SH-SY5Y (cell line): Measurements from ENCODE around the gene PDCD1.

ENCODE experiments used
- GATA2 ChIP-seq: IDR thresholded peaks from 2 replicates; pipeline ENCODE4 v1.6.1; 2011; ENCODE audit warnings: mild to moderate bottlenecking, low read depth, low read length
- GATA3 ChIP-seq: IDR thresholded peaks from 2 replicates; pipeline ENCODE4 v1.6.1; 2011; ENCODE audit warnings: low read depth, mild to moderate bottlenecking, low read length, moderate library complexity

Gene PDCD1

GRCh38 chr2:241890524-241891235, 32.0 kb upstream of the PDCD1 start:
- TF ChIP-seq GATA2 (no peak), GATA3 (no peak)

- TF ChIP-seq GATA3 = no peak
- no peak for TF ChIP-seq GATA2
Measured at GRCh38 chr2:241888641-241889040, 29.9 kb upstream of the PDCD1 start.

DNA sequence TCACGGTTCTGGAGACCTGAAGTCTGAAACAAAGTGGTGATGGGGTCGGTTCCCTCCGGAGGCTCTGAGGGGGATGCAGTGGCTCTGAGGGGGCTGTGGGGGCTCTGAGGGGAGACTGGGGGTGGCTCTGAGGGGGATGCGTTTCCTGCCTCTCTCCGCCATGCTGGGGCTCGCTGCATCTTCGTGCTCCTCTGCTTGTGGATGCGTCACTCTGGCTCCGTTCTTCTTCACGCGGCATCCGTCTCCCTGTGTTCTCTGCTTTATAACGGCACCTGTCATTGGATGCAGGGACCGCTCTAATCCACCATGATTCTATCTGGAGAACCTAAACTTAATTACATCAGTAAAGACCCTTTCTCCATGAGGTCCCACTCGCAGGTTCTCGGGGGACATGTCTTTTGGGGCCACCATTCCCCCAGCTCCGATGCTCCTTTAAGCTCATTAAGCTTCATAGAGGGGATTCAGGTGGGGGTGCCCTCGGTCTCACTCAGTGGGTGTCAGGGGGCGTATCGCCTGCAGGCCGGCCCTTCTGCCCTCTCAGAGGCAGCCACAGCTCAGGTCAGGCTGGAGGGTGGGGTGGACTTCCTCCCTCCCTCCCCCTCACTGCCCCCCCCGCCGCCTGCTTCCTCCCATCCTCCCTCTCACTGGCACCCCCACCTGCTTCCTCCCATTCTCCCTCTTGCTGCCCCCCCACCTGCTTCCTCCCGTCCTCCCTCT, 29.3 kb upstream of the PDCD1 start:
- TF ChIP-seq GATA3 (no peak), GATA2 (no peak)

GRCh38 chr2:241886840-241887447, 28.2 kb upstream of the PDCD1 start:
- TF ChIP-seq GATA3 (no peak), GATA2 (no peak)

- no peak for TF ChIP-seq GATA2
- TF ChIP-seq GATA3 = no peak
Measured at GRCh38 chr2:241885946-241886643, 27.4 kb upstream of the PDCD1 start.

DNA sequence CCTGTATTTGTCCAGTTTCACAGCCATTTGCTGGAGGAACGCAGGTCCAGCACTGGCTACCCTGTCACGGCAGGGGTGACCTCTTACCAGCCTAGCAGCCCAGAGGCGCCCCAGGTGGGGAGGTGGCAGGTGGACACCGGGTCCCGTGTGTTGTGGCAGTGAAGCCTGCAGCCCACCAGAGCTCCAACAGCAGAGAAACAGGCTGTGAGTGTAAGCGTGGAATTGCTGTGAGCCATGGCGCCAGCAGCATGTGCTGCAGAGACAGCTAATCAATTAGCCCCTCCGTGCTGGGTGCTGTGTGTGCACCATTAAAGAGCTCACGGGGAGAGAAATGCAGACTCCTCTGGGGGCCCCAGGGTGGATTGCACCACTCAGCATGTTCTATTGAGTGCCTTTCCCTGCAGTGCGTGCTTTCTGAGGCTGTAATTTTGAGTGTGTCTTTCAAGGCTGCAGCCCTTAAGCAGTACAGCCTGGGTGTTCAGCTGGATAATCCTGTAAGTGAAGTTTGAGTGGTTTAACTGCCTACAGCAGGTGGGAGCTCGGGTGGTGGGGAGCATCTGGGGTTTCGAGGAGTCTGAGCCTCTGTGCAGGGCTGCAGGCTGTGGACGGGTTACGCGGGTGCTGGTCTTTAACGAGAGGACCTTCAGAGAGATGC, 26.7 kb upstream of the PDCD1 start:
- TF ChIP-seq GATA3 = no peak
- TF ChIP-seq GATA2 = no peak

GRCh38 chr2:241884951-241885290, 26.2 kb upstream of the PDCD1 start:
- TF ChIP-seq GATA2 = no peak
- TF ChIP-seq GATA3 = no peak

- TF ChIP-seq GATA3 = no peak
- TF ChIP-seq GATA2 = no peak
Measured at GRCh38 chr2:241882091-241882625, 23.5 kb upstream of the PDCD1 start.

GRCh38 chr2:241880311-241881073, 21.8 kb upstream of the PDCD1 start:
- TF ChIP-seq GATA2 (no peak), GATA3 (no peak)

DNA sequence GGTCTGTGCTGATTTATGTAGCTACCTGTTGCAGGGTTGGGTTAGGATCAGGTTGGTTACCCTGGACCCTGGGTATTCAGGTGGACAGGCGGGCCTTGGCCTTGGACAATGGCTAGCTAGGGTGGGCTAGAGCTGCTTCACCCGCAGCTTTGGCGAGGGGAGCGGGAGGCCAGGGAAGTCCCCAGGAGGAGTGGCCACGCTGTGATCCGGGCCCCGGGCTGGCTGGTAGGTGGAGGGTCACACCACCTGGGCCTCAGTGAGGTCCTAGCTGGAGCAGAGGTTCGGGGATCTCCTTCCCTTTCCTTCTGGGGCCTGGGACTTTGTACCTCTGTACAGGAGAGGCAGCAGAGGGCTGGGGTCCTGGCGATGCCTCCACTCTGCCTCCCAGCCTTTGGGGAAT, 20.6 kb upstream of the PDCD1 start:
- TF ChIP-seq GATA3 (no peak), GATA2 (no peak)

GRCh38 chr2:241877989-241878970, 19.6 kb upstream of the PDCD1 start:
- TF ChIP-seq GATA3 = no peak
- no peak for TF ChIP-seq GATA2

GRCh38 chr2:241877197-241877685, 18.5 kb upstream of the PDCD1 start:
- no peak for TF ChIP-seq GATA2
- no peak for TF ChIP-seq GATA3
